ENCODE measurements around the gene CDK17.

CDK17 gene

DNA sequence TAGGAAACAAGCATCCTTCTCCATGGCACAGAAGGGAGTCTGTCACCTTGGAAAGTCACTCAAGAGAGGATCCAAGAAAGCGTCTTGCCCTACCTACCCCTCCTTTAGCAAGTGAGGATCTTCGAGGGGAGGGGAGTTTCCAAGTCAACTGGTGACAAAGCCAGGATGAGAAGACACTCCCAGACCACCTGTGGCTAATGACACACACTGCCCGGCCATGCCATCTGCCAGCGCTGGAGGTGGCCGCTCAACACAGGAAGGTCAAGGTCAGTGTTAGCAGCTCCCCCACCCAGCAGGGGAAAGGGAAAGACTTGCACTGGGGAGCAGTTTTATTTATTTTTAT lies 164.8 kb downstream of the CDK17 start:
- TF ChIP-seq, protein P1, sequence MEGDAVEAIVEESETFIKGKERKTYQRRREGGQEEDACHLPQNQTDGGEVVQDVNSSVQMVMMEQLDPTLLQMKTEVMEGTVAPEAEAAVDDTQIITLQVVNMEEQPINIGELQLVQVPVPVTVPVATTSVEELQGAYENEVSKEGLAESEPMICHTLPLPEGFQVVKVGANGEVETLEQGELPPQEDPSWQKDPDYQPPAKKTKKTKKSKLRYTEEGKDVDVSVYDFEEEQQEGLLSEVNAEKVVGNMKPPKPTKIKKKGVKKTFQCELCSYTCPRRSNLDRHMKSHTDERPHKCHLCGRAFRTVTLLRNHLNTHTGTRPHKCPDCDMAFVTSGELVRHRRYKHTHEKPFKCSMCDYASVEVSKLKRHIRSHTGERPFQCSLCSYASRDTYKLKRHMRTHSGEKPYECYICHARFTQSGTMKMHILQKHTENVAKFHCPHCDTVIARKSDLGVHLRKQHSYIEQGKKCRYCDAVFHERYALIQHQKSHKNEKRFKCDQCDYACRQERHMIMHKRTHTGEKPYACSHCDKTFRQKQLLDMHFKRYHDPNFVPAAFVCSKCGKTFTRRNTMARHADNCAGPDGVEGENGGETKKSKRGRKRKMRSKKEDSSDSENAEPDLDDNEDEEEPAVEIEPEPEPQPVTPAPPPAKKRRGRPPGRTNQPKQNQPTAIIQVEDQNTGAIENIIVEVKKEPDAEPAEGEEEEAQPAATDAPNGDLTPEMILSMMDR (IDR thresholded peaks at IDR 0.05; ENCODE audit: control extremely low read depth, extremely low read depth, low read depth, missing control alignments): no peak
- CTCF ChIA-PET: no interaction called here
- DNase-seq (ENCODE audit: extremely low spot score): no peak
- POLR2A ChIA-PET: no interaction called here

DNA sequence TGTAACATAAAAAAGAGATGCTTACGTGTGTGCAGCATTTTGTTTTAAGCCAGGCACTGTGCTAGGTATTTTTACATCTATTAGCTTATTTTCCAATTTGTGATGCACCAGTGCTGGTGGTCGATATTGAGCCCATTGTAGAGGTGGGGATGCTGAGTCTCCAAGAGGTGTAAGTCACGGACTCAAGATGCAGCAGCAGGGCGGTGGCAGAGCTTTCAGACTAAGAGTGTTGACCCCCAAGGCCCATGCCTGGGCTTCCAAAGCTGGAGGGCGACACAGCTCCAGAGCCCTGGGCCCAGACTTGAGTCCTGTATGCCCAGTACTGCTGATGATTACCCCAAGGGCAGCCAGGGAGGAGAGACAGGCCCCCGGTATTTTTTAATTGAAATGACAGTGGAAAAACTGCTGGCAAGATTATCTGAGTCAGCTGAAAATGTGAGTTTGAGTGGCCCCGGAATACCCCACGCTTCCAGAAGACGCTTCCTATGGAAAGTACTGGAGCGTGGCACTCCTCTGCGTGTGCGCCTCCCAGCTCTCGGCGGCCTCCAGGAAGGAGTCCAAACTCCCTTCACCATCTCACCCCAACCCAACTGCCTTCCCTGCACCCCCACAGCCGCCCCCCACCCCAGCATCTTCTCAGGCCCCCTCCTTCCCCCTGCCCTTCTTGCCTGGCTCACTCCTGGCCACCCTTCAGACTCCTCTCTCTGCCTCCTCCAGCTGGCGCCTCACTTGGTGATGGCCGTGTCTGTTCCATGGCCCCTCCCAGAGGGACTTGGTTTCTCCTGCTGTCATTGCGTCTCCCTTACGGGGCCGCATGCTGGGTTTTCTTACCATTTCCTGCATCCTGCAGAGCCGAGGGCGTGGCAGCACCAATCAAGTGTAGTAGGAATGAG lies 165.4 kb downstream of the CDK17 start:
- CTCF ChIA-PET: interaction anchor here (0.7 to 1.5 kb wide), 3 partner anchors 15 to 38 kb away, joined by 3 read pairs; no protein-coding TSS in a partner anchor
- POLR2A ChIA-PET: no interaction called here
- TF ChIP-seq, protein P1 (IDR thresholded peaks at IDR 0.05; ENCODE audit: control extremely low read depth, extremely low read depth, low read depth, missing control alignments): no peak
- no peak for DNase-seq (ENCODE audit: extremely low spot score)

DNA sequence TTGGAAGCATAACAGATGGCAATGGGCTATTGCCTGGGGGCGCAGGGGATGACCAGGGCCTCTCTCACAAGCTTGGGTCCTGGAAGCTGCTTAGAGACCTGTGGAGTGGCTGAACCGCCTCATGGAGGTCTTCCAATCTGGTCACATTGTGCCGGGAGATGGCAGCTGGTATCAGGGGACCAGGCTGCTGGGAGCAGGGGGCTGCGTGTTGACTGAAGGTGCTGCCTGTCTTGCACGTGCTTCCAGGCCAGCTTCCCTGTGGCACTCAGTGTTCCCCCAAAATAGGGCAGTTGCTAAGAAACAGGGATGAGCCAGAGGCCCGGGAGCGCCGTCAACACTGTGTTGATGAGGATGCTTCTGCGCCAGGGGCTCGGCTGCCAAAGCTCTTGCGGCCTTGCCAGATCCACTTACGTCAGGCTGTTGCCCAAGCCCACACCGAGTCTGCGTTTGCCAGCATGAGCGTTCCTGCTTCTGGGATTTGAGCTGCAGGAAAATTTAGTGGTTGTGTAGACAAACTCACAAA lies 166.2 kb downstream of the CDK17 start:
- TF ChIP-seq, protein P1 (IDR thresholded peaks at IDR 0.05; ENCODE audit: control extremely low read depth, extremely low read depth, low read depth, missing control alignments): no peak
- DNase-seq (ENCODE audit: extremely low spot score): no peak
- ChIA-PET CTCF (interaction anchor here (1.3 to 1.5 kb wide), 2 partner anchors 16 to 39 kb away, joined by 3 read pairs; no protein-coding TSS in a partner anchor), POLR2A (interaction anchor here (0.5 kb wide), 1 partner anchor 9 kb away, joined by 3 read pairs; no protein-coding TSS in a partner anchor)

DNA sequence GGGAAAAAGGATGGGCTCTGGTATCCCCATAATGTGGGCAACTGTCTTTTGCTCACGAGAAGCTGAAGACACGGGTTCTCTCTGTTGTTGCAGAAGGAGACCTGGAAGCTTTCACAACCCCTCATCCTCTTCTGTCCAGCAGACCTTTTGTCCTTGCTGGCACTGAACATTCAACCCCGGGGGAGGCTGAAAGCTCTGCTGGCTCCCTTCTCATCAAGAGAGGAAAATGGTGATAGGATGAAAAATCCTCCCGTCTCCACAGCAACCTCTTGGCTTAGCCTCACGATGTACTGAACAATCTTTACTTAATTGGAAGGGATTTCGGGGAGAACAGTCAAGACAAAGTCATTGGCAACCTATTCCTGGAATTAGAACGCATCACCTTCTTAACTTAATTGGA lies 167.1 kb downstream of the CDK17 start:
- TF ChIP-seq, protein P1 (IDR thresholded peaks at IDR 0.05; ENCODE audit: control extremely low read depth, extremely low read depth, low read depth, missing control alignments): no peak
- POLR2A ChIA-PET: interaction anchor here (0.5 kb wide), 1 partner anchor 10 kb away, joined by 3 read pairs; no protein-coding TSS in a partner anchor
- no peak for DNase-seq (ENCODE audit: extremely low spot score)
- CTCF ChIA-PET: no interaction called here

DNA sequence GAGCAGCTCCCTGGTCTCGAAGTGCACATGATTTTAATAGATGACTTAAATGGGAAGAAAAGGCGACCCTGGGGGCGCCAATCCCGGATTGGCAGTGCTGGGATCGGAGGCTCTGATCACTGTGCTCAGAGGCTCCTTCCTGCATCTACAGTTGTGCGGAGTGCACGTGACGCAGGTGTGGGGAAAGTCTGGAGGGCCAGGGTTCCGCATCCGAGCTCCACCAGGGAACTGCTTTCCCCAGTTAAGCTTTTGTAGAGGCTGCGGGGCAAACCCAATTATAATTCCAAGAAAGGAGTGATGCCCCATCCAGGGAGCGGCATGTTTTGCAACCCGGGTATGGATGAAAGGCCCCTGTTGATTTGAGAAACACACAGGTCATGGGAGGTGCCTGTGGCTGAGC lies 169.6 kb downstream of the CDK17 start:
- TF ChIP-seq, protein P1 (IDR thresholded peaks at IDR 0.05; ENCODE audit: control extremely low read depth, extremely low read depth, low read depth, missing control alignments): no peak
- DNase-seq (ENCODE audit: extremely low spot score): no peak
- ChIA-PET CTCF (interaction anchor here (1.1 to 1.6 kb wide), 2 partner anchors 15 kb away, joined by 3 read pairs; no protein-coding TSS in a partner anchor), POLR2A (no interaction called here)

DNA sequence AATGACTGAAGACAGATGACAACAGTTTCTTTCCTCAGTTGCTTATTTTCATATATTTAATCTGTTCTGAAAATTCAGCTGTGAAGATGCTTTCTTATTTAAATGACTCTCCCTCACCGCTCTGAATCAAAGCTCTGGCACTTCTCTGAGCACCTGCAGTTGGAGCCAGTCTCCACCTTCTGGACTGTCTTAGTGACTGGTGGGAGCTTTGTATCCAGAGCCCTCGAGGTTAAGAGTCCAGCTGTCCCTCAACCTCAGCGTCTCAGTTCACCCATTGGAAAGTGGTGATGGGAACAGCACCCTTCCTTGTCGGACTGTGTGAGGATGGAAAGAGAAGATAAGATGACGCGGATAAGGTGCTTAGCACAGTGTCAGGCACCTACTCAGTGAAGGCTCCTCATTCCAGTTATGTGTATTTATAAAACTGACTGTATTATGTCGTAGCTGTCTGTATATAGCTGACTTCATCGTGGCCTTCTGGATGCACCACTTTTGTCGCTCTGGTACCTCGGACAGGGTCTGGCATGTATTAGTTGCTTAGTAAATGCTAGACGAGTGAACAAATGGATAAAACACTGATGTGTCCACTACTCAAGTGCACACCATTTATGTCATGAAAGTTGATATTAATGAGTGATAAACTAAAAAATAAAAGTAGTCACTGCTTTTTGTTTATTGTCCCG lies 171.5 kb downstream of the CDK17 start:
- ChIA-PET CTCF (interaction anchor here (1.0 kb wide), 1 partner anchor 14 kb away, joined by 4 read pairs; no protein-coding TSS in a partner anchor), POLR2A (no interaction called here)
- TF ChIP-seq, protein P1 (IDR thresholded peaks at IDR 0.05; ENCODE audit: control extremely low read depth, extremely low read depth, low read depth, missing control alignments): no peak
- no peak for DNase-seq (ENCODE audit: extremely low spot score)
